Sigmoid colon (tissue), 4 donors: ENCODE data around the gene GK2.

Experiments used
- POLR2A ChIP-seq, 2 donors: fragments of 450-650 bp; IDR thresholded peaks; one replicate each; pipeline ENCODE4 v1.6.1; 2016; ENCODE audit warnings: antibody characterized with exemption in 2 of 2, mild to moderate bottlenecking in 2 of 2, moderate library complexity in 2 of 2
- POLR2AphosphoS5 ChIP-seq, 4 donors: sonication (generic); formaldehyde crosslinking; IDR thresholded peaks; one replicate each; pipeline ENCODE4 v1.6.1; 2017; ENCODE audit warnings: antibody characterized with exemption in 4 of 4
- TF ChIP-seq, protein P1 (sequence below), 4 experiments: fragments of 450-650 bp in 3 of 4; fragments of 200-600 bp in 1 of 4; IDR thresholded peaks; one replicate each; pipeline ENCODE4 v1.5.1; 2016 to 2019; ENCODE audit warnings: antibody characterized with exemption in 4 of 4, mild to moderate bottlenecking in 3 of 4, moderate library complexity in 2 of 4

DNA sequence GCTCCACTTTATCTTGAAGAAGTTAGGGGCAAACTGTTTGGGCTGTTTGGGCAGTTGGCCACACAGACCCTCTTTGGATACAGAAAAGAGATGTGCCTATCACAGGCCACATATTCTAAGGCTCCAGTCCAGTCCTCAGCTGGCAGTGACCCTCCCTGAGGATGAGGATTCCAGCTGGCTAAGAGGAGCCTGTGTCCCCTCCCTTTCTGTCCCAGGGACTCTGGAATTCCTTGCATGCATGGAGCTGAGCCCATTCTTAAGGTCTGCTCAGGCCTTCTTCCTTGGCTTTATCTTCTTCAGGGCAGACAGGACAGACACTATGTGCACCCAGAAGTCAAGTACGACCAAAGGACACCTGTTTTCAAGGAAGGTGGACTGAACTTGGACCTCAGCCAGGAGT, 23.8 kb upstream of the GK2 start:
- TF ChIP-seq, protein P1, sequence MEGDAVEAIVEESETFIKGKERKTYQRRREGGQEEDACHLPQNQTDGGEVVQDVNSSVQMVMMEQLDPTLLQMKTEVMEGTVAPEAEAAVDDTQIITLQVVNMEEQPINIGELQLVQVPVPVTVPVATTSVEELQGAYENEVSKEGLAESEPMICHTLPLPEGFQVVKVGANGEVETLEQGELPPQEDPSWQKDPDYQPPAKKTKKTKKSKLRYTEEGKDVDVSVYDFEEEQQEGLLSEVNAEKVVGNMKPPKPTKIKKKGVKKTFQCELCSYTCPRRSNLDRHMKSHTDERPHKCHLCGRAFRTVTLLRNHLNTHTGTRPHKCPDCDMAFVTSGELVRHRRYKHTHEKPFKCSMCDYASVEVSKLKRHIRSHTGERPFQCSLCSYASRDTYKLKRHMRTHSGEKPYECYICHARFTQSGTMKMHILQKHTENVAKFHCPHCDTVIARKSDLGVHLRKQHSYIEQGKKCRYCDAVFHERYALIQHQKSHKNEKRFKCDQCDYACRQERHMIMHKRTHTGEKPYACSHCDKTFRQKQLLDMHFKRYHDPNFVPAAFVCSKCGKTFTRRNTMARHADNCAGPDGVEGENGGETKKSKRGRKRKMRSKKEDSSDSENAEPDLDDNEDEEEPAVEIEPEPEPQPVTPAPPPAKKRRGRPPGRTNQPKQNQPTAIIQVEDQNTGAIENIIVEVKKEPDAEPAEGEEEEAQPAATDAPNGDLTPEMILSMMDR (IDR thresholded peaks at IDR 0.05): no peak
- TF ChIP-seq POLR2A (IDR thresholded peaks at IDR 0.05) (no peak), POLR2AphosphoS5 (IDR thresholded peaks at IDR 0.05) (no peak)
